ENCODE measurements around the gene ANKRD28.
"Not testable (repeated sequence)": the region's sequence is repeated elsewhere in the genome, so short reads cannot be mapped to it uniquely, and the experiment has no call there.

ANKRD28 gene

DNA sequence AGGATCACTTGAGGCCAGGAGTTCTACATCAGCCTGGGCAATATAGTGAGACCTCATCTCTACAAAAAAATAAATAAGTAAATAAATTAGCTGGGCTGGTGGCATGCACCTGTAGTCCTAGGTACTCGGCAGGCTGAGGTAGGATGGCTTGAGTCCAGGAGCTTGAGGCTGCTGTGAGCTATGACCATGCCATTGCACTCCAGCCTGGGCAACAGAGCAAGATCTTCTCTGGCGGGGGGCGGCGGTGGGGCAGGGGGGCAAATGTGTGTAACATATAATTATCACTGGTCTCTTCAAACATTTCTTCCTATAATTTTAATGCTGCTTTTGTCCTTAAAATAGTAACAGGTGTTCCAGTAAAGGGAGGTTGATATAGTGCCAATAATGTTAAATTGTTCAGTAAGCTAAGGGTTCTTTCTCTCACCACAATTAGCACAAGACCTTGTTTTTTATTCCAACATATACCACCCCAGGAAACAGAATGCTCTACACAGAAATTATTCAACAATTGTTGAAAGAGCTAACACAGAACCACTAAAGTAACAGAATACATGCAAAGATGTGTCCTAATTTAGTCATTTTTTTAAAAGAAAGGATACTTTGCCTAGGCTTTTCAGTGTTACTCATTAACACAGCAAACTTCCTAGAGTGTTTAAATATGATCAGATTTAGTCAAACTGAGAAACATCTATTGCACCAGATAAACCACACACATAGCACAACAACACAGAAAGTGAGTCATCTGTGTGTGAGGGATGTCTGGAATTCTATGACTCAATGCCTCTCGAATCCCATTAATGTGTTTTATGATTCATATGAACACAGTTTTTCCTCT, 29.1 kb downstream of the ANKRD28 start:
- no peak for DNase-seq

DNA sequence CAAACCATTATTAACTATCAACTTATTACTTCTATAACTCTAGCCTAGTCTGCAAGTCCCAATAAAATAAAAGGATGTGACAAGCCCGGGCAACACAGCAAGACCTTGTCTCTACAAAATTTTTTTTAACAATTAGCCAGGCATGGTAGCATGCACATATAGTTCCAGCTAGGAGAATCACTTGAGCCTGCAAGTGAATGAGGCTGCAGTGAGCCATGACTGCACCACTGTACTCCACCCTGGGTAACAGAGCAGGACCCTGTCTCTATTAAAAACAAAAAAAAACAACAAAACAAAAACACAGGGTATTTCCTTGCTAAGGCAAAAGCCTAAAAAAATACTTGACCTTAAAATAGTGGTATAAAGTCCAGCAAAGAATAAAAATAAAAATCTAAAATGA, 31.4 kb downstream of the ANKRD28 start:
- DNase-seq: no peak

DNA sequence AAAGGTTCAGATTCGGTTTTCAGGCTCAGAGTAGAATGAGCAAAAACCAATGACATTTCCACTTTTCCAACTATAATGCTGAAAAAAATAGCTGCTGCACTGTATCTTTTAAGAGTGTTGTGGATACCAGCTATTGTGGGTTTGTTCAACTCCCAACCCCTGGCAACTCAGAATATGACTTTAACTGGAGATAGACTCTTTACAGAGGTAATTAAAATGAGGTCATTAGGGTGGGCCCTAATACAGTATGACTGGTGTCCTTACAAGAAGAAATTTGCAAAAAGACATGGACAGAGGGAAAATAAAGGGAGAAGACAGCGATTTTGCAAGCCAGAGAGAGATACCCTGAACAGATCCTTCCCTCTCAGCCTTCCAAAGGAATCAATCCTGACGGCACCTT, 39.5 kb downstream of the ANKRD28 start:
- no peak for DNase-seq

DNA sequence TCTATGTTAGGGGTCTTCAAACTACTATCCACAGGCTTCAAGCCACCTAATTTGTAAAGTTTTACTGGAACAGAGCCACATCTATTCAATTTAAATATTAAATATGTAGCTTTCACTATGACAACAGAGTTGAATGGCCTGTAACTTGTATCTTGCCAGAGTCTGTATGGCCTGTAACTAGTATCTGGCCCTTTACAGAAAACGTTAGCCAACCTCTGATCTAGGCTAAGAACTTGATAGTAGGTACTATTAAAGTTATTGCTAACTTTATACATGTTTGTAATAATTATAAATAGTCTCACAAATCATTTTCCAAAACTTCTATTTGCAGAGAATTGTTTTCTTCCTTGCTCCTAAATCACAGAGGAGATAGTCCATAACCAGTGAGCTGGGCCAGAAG, 40.0 kb downstream of the ANKRD28 start:
- DNase-seq: no peak

DNA sequence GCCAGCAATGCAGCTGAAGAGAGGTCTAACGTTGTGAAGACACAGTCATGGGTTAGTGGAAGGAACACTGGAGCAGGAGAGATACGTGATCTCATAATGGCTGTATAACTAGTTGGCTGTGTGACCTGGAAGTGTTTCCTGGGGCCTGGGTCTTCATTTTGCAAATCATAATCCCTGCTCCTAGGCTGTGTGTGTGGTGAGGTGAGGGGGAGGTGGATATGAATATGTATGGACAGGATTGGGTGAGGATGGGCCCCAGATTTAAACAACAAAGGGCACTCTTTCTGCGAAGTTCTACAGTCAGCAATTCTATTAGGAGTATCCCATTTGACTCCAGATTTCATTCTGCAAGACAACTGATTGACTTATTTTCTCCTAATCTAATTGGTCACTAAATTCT, 41.3 kb downstream of the ANKRD28 start:
- DNase-seq: no peak

DNA sequence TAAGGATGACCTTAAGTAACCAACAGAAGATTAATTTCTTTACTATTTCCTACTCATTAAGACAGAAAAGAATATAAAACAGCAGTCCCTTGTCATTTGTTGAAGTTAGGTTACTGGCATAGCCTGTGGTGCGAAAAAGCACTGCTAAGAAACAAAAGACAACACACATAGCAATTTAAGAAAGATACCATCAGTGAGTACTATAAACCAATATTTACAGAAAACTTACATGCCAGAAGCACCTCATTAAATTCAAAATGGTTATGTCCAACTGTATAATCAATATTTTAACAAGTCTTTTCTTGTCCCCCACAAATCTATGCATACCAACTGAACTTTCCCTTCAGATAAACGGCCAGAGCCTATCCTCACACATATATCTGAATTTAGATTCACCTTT, 42.0 kb downstream of the ANKRD28 start:
- DNase-seq: no peak

DNA sequence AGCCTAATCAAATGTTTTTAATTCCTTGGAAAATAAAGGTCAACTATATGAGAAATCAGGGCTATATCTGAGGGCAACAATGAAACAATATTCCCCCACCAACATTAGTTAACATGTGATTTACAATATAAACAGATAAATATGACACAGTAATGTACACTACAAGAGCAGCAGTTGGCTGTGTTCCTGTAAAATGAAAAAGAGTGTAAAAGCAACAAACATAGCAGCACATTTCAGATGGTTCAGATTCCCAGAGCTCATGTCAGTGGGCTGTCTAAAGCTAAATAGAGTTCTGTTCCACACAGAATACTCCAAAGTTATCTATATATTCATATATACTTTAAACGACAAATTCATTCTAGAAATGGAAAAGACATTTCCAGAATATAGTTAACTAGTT, 42.6 kb downstream of the ANKRD28 start:
- DNase-seq: no peak

DNA sequence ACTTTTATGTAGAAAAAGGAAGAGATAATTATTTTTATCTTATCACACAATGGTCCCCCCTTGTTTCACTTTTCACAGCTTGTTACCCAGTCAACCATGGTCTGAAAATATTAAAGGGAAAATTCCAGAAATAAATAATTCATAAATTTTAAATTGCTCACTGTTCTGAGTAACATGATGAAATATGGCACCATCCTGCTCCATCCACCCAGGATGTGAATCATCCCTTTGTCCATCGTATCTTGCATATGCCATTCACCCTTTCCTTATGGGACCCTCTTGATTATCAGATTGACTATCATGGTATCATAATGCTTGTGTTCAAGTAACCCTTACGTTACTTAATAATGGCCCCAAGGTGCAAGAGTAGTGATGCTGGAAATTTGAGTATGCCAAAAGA, 43.7 kb downstream of the ANKRD28 start:
- DNase-seq: no peak

DNA sequence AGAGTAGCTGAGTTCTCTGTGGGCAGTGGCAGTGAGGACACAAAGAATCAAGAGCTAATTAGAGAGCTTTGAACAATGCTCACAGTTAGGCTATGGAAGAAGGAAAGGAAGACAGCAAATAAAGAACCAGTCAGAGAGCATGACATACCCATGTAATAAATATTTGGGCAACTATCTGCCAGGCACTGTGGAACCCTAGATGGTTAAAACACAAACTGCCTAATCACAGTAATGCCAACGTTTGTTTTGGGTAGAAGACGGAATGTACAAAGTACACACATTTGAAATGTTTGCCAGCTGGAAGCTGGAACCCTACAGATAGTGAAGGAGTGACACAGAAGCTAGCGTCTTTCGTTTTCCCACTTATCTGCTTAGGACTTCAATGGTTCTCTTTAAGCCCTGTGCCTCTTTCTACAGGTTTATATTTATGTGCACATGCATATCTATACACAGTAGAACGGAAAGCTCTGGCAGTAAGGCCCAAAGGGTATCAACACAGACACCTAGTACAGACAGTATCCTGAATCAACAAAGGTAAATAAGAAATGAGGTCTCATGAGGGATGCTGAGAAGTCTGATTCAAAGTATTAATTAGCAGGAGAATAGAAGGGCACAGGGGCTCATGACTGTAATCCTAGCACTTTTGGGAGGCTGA, 44.6 kb downstream of the ANKRD28 start:
- no peak for DNase-seq

DNA sequence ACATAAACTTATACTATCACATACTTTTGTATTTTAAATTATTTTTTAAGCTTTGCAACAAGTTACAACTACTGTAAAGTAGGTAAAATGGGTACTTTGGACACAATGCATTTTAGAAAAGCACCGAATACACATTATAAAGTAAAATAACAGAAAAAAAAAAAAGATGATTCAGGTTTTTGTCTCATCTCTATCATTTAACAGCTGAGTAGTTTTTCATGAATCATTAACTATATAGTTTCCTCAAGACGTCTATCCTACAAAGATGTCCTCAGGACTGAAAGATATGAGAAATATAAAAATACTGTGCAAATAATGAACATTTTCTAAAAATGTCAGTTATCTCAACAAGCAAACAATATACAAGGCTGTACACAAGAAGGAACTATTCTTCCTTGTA, 46.9 kb downstream of the ANKRD28 start:
- DNase-seq: no peak

DNA sequence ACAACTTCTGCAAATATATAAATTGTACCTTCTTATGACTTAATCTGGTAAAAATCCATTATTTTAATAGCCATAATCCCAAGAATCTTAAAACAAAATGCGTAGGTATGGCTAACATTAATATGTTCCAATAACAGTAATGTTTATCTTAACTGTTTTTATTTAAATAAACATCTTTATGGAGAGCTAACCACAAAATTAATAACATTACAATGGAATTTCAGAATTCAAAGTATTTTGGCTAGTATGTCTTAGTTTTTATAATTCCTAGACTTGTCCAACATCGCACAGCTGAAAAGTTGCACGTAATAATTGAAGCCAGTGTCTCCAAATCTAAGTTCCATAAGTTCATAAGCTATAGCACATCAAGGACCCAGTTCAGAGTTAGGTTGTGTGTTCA, 47.6 kb downstream of the ANKRD28 start:
- DNase-seq: no peak

DNA sequence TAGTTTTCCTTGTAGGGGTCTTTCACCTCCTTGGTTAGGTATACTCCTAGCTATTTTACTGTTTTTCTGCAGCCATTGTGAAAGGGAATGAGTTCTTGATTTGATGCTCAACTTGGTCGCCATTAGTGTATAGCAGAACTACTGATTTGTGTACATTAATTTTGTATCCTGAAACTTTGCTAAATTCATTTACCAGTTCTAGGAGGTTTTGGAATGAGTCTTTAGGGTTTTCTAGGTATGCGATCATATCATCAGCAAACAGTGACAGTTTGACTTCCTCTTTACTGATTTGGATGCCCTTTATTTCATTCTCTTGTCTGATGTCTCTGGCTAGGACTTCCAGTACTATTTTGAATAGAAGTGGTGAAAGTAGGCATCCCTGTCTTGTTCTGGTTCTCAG, 51.9 kb downstream of the ANKRD28 start:
- DNase-seq: not testable (repeated sequence)

DNA sequence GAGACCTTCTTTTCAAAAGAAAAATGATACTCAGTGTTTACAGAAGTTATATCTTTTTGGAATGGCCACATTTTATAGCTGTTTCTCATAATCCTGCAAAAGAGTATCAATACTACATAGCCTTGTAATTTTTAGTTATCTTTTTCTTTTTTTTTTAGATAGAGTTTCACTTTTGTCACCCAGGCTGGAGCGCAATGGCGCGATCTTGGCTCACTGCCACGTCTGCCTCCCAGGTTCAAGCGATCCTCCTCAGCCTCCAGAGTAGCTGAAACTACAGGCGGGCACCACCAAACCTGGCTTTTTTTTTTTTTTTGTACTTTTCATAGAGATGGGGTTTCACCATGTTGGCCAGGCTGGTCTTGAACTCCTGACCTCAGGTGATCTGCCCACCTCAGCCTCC, 53.6 kb downstream of the ANKRD28 start:
- no peak for DNase-seq

DNA sequence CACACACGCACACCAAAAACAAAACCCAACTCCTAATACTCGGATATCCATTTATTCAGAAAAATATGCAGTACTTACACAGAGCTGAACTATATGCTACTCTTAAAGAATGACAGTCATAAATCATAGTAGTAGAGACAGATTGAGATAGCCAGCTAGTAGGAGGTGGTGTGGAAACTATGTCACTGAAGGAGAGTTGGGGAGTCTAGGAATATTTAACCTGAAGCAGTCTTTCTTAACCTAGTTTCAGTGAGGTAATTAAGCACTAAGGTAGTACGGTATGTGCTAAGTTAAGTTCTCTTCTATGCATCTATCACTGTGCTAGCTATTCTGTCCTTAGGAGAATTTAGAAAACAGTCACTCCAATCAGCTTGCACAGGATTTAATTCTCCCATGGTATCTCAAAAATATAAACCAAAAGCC, 54.2 kb downstream of the ANKRD28 start:
- no peak for DNase-seq

DNA sequence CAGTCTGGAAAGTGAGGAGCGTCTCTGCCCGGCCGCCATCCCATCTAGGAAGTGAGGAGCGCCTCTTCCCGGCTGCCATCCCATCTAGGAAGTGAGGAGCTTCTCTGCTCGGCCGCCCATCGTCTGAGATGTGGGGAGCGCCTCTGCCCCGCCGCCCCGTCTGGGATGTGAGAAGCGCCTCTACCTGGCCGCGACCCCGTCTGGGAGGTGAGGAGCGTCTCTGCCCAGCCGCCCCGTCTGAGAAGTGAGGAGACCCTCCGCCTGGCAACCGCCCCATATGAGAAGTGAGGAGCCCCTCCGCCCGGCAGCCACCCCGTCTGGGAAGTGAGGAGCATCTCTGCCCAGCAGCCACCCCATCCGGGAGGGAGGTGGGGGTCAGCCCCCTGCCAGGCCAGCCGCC, 55.5 kb downstream of the ANKRD28 start:
- DNase-seq: not testable (repeated sequence)

DNA sequence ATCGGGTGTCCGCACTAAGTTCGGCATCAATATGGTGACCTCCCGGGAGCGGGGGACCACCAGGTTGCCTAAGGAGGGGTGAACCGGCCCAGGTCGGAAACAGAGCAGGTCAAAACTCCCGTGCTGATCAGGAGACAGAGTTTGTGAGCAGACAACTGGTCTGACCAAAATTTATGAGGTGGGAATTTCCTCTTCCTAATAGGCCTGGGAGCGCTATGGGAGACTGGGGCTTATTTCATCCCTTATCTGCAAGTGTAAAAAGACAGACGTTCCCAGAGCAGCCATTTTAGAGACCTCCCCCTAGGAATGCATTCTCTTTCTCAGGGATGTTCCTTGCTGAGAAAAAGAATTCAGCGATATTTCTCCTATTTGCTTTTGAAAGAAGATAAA, 59.2 kb downstream of the ANKRD28 start:
- not testable (repeated sequence) for DNase-seq

DNA sequence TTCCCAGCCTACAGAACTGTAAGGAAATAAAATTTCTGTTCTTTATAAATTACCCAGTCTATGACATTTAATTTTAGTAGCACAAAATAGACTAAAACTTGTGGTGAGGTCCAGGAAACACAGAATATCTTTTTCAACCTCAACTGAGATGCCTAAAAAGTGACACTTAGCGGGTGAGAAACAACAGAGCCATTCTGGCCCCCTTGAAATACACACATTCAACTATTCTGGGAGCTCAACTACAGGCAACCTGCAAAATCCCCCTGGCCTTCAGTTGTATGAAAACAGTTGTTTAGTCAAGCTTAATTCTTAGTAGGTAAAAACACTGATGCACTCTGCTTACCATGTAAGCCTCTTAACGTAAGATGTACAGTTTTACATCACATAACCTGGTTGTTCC, 66.8 kb downstream of the ANKRD28 start:
- DNase-seq: no peak

DNA sequence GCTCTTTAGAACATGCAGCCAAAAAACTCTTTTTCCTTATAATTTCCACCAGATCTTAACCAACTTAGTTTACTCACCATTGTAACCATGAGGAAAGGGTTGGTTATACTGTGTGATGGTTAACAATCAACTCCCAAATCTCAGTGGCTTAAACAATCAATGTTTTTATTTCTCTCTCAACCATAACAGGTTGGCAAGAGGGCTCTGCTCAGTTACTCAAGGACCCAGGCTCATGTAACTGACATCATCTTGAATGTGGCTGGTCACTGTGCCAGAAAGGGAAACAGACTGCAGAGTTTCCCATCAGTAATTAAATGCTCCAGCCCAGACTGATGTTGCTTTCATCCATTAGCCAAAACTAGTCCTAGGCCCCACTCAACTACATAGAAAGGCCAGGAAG, 69.0 kb downstream of the ANKRD28 start:
- DNase-seq: no peak

DNA sequence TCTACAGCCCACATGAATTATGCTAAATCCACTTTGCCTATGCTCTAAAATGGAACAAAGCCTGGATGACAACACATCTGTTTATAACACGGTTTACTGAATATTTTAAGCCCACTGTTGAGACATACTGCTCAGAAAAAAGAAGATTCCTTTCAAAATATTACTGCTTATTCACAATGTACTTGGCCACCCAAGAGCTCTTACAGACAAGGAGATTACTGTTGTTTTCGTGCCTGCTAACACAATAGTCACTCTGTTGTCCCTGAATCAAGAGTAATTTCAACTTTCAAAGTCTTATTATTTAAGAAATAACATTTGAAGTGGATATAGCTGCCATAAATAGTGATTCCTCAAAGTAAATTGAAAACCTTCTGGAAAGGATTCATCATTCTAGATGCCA, 70.9 kb downstream of the ANKRD28 start:
- DNase-seq: no peak

DNA sequence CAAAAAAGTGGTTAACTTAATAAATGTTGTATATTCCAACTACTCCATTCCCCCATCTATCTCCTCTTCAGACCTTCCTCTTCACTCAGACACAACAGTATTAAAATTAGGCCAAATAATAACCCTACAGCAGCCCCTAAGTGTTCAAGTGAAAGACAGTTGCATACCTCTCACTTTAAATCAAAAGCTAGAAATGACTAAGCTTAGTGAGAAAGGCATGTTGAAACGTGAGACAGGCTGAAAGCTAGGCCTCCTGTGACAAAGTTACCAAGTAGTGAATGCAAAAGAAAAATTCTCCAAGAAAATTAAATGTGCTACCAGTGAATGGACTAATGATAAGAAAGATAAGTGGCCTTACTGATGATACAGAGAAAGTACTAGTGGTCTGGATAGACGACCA, 71.7 kb downstream of the ANKRD28 start:
- no peak for DNase-seq

DNA sequence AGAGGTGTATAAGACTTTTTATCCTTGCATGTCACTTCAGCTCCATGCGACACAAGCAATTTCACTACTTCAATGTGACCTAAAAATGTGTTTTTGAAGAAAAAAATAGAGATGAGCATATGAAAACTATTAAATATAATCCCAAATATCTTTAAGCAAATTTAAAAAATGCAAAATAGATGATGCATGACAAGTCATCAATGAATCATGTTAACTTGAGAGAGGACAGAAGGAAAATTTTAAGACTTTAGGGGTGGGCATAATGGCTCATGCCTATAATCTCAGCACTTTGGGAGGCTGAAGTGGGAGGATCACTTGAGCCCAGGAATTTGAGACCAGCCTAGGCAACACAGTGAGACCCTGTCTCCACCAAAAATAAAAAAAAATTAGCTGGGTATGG, 73.3 kb downstream of the ANKRD28 start:
- no peak for DNase-seq

DNA sequence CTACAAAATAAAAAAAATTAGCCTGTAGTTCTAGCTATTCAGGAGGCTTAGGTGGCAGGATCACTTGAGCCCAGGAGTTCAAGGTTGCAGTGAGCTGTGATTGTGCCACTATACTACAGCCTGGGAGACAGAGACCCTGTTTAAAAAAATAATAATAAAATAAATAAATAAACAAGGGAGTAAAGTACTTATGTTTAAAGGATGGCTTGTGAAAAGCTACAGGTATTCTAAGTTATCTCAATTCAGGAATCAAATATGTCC, 74.2 kb downstream of the ANKRD28 start:
- no peak for DNase-seq

DNA sequence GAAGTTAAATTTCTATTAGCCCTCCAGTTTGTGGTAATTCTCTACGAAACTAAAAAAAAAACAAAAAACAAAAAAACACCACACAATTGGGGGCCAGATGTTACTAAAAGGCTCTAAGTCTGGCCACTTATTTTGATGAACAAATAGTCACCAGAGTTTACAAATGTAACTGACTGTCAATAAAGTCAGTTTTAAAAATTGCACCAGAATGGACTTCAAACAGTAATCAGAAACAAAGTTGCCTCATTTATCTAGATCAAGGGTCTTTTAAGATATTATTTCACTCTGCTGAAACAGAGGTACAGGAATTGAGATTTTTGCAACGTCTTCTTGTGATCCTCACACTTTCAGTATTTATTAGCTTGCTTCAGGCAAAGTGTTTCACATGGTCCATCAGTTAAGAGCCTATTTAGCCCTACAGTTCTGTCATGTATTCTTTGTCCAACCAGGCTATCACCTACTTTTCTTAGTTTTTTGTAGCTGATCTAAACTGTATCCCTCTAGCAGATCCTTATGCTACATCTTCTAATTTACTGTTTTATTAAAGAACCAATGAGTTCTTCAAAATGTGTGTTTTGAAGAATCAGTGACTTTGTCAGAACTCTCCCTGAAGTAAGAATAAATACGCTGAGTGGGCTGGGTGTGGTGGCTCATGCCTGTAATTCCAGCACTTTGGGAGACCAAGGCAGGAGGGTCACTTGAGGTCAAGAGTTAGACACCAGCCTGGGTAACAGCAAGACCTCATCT, 74.7 kb downstream of the ANKRD28 start:
- no peak for DNase-seq

DNA sequence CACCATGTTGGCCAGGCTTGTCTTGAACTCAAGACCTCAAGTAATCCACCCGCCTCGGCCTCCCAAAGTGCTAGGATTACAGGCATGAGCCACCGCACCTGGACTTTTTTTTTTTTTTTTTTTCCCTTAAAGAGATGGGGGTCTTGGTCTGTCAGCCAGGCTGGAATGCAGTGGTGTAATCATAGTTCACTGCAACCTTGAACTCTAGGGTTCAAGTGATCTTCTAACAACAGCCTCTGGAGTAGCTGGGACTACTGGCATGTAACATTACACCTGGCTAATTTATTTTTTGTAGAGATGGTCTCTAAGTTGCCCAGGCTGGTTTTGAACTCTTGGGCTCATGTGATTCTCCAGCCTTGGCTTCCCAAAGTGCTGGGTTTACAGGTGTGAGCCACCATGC, 81.6 kb downstream of the ANKRD28 start:
- DNase-seq: no peak
